HG03432 (cell line): ENCODE results near the gene RAB40C.

Experiments
- ATAC-seq: cut with Tn5 transposase; IDR thresholded peaks from one replicate; pipeline ENCODE4 v1.9.1; 2021; ENCODE audit warnings: mild to moderate bottlenecking, moderate library complexity; ENCODE audit not compliant: unreplicated experiment

RAB40C gene

GRCh38 chr16:589658-590187 lies at the start of gene RAB40C:
TSS of gene RAB40C (plus strand) at chr16:590066. CDS start at chr16:590292, 226 bp downstream.
- ATAC-seq, result peak; percentile 75

GRCh38 chr16:540645-541340 lies 49.1 kb upstream of the RAB40C start:
- no peak for ATAC-seq

- ATAC-seq, result no peak
These were observed 46.3 kb upstream of the RAB40C start for GRCh38 chr16:543301-544164.

- no peak for ATAC-seq
These were observed 45.3 kb upstream of the RAB40C start for GRCh38 chr16:544517-544916.

GRCh38 chr16:546909-547770 lies 42.7 kb upstream of the RAB40C start:
- peak; percentile 50 for ATAC-seq

GRCh38 chr16:548586-548985 lies 41.3 kb upstream of the RAB40C start:
- ATAC-seq, result no peak

- no peak for ATAC-seq
These were observed 40.2 kb upstream of the RAB40C start for GRCh38 chr16:549544-550263.

- ATAC-seq, result no peak
These were observed 38.7 kb upstream of the RAB40C start for GRCh38 chr16:551210-551609.

- ATAC-seq, result no peak
These were observed 37.7 kb upstream of the RAB40C start for GRCh38 chr16:552171-552570.

- no peak for ATAC-seq
These were observed 36.1 kb upstream of the RAB40C start for GRCh38 chr16:553601-554296.

- no peak for ATAC-seq
These were observed 35.6 kb upstream of the RAB40C start for GRCh38 chr16:554297-554621.

GRCh38 chr16:554640-555365 lies 35.1 kb upstream of the RAB40C start:
- ATAC-seq, result no peak

GRCh38 chr16:555528-556473 lies 34.1 kb upstream of the RAB40C start:
- ATAC-seq, result no peak

- ATAC-seq, result no peak
These were observed 33.2 kb upstream of the RAB40C start for GRCh38 chr16:556474-557173.

- ATAC-seq, result no peak
These were observed 32.2 kb upstream of the RAB40C start for GRCh38 chr16:557463-558297.

- ATAC-seq, result no peak
These were observed 31.4 kb upstream of the RAB40C start for GRCh38 chr16:558298-559020.
